CD4-positive, alpha-beta T cell treated with Interleukin-10 for 1 hour (primary cell): ENCODE measurements around the gene SOX6.

Source experiments
- DNase-seq: peaks from one replicate; pipeline ENCODE4 v3.0.0-alpha.2; 2020

SOX6 gene

DNA sequence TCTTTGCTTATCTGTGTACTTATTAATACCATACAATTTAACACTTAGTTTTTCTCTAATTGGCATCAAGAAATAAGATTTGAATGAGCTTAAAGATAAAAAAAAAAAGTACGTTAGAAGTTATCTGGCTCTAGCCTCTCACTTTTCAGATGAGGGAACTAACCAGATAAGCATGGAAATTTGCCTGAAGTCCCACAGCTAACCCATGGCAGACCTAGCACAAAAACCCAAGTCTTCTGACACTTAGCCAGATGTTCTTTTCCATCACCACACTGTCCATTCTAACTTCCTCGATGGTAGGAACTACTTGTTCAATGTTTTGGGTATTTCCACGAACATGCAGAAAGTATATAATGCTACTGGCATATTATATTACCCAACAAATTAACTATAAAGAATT is 7.4 kb upstream of the SOX6 start:
- no peak for DNase-seq

DNA sequence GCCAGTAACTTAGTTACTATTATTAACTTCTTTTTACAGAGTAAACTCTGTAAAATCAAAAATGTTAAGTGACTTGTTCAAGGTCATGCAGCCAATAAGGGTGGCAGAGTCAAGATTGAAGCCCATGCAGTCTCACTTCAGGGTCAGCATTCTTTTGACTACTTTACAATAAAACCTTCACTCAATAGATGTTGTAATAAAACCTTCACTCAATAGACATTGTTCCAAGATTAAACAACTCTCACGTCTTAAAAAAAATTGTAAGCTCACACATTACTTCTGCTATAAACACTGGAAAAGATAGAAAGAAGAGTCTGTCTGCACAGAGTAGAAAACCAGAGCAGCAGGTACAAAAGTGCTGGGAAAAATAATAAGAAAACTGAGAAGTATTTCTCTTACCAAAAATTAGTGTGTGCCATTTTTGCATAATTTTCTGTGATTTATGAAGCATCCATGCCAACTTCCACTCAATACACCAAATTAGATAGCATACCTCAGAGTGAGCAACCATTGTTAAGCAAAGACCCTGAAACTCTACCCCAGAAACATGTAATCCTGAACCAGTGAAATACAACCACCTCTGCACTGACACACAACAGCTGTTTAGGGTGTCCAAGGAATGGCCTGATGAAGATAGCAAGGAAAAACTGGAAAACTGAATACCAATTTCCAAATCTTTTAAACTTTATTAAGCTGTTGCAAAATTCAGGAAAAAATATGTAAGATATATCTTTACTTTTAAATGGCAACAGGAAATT is 4.9 kb upstream of the SOX6 start:
- DNase-seq: no peak

DNA sequence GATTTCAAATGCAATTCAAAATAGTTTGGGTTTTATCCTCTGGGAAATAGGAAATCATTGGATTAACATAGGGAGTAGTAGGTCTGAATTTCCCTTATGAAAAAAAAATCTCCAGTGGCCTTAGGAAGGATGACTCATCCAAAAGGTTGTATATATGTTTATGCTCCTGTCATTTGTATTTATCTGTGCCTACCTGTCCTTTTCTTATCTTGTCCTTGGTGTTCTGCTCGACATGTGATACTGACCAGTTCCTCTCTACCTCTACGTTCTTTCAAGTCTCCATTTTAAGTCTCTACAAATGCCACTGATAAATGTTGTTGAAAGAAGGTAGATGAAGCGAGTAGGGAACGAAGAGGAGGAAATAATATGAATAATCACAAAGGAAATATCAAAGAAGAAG is 3.0 kb upstream of the SOX6 start:
- no peak for DNase-seq

DNA sequence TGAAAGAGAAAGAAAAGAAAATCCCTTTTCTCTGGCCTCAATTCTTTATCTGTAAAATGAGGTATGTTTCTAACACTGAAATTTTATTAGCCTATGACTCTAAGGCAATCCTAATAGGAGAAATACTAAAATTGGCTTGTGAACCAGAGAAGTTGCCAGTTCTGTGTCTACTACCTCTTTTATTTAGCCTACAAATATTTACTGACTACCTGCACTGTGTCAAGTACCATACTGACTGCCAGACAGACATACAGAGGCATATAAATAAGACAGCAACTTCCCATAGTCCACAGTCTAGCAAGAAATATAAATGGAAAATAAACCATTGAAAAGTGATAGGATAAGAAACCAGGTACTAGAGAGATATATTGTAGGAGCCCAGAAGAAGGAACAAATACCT is 2.4 kb upstream of the SOX6 start:
- DNase-seq: no peak

DNA sequence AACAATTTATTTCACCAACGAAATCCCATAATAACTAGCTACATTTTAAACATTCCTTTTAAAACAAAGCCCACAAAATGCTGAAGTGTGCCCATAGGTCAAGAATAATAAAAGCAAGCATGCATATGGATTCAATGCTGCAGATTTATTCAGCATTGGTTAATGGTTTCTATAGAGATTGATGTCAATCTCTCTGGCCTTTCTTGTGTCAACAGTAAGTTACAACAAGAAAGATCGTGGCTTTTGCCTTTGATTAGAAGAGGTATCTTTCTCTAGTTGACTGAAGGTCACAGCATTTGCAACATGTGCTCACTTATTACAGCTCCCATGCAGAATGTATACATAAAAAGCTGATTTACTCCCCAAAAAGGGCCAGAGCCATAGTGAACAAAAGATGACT is 1.4 kb upstream of the SOX6 start:
- DNase-seq: no peak

DNA sequence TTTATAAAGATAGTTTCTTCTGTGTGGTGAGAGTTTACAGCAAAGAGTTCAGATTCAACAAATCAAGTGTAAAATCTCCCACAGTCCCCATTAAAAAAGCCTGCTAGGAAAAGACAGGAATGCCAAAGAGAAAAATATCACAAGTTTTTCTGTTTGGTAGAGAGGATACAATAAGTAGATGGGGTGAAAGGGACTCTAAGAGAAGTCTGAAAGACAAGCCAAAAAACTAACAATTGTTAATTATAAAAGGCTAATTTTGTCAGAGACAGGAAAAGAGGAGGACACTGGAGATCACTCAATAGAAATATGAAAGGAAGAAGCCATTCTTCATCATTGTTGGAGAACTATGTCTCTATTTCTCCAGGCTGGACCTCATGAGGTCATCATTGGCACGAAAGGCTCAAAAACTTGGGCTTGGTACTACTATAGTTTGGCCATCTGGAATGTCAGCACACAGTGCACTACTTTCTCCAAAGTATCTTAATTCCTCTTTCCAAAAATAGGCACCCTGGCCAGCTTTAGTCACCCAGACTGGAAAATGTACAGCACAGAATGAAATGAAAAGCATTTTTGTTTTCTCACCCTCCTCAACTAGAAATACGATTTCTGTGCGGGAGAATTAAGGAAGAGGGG is 531 bp upstream of the SOX6 start:
- no peak for DNase-seq

DNA sequence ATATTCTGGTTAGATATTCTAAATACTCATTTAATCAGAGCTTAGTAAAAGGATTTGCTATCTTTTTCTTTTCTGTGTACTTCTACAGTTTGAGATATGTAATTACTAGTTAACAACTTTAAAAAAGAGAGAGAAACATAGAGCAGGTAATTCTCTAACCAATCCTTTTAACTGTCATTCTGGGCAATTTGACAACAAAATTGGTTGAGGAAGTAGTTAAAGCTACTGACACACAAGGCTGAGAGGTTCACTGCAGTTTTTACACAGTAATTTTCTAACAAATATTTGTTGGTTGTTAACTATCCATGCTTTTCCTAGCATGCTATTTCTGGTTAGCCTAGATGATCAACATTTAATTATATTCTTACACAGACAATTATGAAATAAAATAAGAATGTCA is 3.6 kb downstream of the SOX6 start:
- no peak for DNase-seq

DNA sequence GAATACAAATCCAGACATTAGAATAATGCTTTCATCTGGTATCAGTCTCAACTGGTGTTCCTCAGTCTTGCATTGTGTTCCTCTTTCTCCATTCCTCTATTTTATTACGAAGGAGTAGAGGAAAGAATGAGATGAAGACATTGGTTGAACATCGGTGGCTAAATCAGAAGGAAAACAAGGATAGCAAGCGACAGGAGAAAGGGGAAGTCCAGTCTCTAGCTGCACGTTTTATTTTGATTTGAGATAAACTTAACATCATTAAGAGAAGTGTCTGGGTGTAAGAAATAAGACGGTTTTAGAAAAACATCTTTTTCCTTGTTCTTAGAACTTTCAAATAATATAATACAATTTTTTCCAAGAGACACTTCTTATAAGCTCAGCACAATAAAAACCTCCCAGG is 6.2 kb downstream of the SOX6 start:
- DNase-seq: no peak

DNA sequence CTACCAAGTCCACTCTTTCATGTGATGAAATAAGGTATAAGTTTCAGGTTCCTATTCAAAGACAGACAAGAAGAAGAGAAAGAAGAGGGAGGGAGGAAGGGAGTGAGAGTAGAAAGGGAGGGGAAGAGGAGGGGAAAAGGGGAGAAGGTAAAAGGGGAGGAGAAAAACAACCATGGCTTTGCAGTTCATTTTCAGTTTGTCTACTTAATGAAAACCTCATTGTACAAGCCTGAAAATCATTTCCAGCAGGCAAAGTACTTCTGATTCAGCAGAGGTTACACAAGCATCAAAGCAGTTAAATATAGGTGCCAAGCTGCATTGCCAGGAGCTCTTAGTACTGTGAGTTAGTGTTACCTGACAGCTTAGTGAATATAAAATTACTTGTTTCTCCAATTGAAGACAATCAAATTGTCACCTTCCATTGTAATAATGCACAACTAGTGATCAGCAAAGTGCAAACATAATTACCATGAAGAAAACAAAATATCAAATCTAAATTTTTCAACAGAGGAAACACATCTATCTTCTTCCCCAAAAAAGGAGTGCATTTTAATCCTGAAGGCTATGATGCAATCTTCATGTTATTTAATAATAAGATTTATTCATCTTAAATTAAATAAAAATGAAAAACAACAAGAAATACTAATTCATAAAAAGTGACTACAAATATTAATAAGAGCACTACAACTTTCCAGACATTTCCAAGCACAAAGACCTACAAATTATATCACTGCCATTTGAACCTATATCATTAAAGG is 8.2 kb downstream of the SOX6 start:
- DNase-seq: no peak

DNA sequence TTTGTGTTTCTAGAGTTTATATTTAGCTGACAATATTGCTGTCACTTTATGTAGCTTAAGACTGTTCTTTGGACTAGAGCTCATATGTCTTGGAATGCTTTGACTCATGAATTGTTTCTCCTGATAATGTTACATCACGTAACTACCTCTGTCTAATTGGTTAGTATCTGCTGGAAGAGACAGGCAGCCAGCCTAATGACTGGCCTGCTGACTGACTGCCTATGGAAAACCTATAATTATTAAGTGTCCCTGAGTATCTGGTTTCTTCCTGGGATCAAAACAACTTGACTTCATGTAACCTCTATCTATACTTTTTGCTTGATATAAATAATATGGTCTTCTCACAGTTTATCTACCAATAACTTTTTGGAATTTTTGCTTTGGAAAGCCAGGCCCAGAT is 9.4 kb downstream of the SOX6 start:
- DNase-seq: no peak

DNA sequence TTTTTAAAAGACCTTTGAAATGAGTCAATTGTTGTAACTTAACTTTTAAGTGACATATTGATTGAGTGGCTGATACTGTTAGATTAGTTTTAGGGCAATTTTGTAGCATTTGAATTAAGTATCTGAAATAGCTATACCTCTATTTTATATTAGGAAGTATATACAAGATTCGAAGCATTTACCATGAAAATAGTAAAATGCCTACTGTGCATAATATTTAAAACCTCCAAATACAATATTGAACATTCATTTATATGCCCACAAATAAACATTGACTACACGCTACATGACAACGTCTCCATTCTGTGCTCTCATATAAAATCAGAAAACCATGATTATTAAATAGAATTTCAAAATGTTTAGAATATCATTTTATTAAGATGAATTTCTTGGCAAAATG is 14.5 kb downstream of the SOX6 start:
- DNase-seq: no peak

DNA sequence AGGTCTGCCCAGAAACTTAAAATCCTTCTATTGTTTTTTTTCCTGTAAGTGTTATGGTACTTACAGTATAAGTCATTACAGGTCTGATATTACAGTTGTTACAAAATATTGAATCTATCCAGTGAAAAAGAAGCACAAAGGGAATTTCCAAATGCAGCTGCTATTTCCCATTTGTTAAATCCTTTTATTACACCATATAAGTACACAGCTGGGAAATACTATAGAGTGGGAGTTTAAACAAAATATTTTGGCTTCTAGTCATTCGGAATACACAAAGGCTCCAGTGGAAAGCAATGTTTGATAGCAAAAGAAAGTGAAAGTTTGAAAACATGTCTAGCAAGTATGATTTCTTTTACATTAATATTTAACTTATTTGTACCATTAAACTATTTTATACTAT is 18.0 kb downstream of the SOX6 start:
- no peak for DNase-seq

DNA sequence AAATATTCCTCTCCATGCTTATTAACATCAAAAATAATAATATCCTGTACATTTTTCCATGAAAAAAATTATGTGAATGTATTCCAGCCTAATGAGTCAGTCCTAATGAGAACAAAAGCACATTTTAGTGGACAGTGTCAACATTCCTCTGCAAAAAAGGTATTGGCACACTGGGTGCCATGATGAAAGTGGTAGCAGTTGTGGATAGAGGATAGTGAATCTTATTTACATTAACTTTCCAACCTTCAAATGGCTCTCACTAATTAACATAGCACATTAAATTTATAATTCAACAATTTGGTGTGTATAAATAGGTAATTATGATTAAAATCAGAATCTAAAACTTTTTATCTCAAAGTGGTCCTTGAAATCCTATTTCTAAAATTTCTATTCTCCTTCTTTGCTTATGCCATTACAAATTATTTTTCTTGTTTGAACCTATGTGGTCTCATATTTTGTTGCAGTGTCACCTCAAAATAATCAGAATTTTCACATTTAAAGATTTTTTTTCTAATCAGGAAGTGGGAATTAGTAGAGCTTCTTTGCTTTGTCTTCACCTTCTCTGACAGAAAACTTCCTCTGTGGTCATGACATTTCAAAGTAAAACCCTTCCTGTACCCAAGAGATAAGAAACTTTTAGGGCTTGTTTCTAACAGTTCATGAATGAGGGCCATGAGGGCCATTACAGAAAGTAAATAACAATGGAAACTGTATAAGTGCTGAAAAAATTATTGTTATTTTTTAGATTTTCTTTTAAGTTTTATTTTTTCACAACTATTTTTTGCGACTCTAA is 18.7 kb downstream of the SOX6 start:
- no peak for DNase-seq

DNA sequence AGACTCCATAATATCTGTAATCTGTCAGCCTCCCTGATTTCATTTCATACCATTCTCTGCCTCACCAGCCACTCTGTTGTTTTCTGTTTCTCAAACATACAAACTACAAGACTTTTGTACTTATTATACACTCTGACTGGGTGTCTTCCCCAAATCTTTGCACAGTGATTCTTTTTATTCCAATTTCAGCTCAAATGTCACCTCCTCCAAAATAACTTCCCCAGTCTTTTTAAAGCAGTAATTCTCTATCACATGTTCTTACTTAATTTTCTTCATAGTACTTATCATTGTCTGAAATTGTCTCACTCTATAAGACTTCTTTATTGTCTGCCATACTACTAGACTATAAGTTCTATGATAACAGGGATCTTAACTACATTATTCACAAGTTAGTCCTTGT is 19.6 kb downstream of the SOX6 start:
- no peak for DNase-seq

DNA sequence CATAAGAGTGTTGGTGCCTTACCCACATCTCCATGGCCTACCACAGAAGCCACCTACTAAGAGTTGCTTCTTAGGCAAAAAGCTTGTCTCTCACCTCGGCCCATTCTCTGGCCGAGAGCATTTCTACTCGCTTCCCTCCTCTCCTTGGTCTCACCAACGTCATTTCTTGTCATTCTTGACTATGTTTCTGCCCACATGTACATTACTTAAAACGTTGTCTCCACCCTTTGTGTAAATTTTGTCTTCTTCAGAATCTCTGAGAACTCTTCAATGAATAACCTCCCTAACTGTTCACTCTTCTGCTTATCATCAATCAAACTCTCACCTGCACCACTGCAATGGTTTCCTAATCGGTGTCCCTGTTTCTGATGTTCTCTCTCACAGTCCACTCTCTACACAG is 20.1 kb downstream of the SOX6 start:
- DNase-seq: no peak

DNA sequence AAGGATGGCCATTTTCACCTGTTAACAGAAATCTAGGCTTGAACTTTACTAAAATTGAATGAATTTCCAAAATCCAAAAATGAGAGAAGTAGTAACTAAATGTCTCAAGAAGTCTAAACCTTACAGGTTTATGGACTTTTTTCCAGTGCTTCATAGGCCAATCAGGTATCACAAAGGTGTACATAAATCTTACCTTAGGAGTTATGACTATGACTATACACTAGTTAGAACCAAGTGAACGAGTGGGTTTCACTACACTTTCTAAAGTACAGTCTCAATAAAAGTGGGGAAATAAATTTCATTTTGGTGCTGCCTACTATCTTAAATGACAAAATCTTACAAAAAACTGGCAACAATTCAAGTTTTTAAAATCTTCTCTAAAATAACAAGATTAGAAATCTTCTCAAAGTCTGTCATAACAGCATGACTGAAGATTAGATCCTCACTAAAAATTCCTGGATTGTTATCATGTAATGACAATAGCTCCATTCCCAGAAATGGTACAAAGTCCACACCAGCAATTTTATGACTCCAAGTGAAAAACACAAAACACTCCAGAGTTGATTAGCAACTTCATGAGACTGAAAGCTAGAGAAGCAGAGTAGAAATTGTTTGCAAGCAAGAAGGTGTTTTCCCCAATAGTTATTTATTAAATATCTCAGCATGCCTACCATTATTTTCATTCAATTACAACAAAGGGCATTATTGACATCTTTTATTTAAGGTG is 20.9 kb downstream of the SOX6 start:
- no peak for DNase-seq

DNA sequence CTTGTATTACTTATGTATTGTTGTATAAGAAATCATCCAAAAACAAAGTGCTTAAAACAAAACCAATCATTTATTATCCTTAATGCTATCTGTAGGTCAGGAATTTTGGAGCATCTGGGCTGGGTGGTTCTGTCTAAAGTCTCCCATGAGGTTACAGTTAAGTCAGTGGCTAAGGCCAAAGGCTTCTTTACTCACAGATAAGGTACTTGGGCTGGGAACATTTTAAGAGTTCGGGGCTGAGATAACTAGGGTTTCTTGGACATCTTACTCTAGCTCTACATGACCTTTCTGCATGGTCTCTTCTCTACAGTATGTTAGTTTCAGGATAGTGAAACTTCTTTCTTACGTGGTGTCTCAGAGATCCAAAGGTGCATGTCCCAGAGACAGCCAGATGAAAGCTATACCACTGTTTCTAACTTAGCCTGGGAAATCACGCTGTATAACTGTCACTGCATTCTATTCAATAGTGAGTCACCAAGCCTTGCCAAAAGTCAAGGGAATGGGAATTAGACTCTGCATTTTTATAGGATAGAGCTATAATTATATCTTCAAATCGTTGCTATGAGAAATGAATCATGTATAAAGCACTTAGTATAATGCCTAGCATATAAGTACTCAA is 29.6 kb downstream of the SOX6 start:
- no peak for DNase-seq

DNA sequence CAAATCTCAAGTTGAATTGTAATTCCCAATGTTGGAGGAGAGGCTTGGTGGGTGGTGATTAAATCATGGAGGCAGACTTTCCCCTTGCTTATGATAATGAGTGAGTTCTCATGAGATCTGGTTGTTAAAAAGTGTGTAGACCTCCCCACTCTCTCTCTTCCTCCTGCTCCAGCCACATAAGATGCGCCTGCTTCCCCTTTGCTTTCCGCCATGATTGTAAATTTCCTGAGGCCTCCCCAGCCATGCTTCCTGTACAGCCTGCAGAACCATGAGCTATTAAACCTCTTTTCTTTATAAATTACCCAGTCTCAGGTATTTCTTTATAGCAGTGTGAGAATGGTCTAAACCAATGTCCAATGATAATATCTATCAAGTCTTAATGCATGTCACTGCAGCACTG is 34.2 kb downstream of the SOX6 start:
- DNase-seq: no peak

DNA sequence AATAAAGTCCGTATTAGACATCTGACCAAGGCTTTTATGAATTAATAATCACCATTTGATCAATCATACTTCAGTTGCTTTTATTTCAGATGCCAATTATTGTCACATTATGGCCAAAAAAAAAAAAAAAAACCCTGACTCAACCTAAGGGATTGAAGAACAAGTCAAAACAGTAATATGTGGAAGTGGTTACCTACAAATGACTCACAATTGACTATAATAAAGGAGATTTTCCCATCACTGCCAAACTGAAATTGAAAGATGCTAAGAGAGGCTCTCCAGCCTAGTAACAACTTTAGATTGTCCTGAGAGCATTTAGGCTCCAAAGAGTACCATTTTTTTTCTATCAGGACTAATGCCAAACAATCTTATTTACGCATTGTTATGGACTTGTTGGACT is 35.2 kb downstream of the SOX6 start:
- no peak for DNase-seq

DNA sequence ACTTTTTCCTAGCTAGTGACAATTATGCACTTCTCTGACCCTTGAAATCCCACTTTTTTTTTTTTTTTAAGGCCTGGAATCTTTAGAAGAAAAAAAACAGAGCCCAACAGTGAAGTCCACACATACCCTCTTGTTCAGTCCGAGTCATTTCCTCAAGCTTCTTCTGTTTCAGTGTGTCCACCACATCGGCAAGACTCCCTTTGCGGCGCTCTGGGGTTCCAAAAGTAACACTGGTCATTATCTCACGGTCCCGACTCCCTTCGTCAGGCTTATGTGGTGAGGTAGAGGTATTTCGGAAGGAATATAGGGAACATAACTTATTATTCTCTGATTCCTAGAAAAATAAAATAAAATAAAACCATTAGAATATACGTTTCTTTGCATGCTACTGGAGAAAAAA is 38.0 kb downstream of the SOX6 start:
- no peak for DNase-seq

DNA sequence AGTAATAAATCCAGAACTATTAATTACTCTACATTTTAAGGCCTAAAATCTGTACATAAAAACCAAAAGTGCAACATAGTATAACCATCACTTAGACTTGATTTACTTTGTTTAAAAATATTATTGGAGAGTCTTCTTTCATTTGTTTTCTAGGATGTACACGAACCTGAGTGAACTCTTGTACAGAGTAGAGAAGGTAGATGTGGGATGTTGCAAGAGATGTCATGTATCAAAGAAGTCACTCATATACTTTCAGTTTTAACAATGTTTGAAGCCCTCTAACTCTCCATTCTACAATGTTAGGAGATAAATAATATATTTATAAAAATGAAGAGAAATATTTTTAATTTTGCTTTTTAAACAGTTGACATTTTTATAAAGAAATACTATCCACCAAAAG is 38.6 kb downstream of the SOX6 start:
- no peak for DNase-seq

DNA sequence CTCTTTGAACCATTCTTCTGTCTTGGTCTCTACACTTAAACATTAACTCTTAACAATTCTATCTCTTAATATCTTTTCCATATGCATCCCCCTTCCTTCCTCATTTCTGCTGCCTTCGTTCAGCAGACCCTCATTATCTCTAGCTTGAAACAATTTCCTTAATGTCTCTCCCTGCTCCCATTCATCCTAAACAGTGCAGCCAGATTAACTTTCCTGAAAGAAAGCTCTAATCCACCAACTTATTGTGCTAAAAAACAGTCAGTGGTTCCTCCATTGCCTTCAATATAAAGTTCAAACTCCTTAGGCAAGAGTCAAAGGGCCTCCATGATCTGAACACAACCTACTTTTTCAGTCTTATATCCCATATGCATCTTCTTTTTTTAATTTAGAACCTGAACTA is 42.5 kb downstream of the SOX6 start:
- no peak for DNase-seq
